Measurements from ENCODE around the gene EIF3CL. TPM values are rescaled to one million over a fixed set of nuclear protein-coding genes. Genes with fewer than 3 reads are reported as not detected.
"Not testable (repeated sequence)": the region's sequence is repeated elsewhere in the genome, so short reads cannot be mapped to it uniquely, and the experiment has no call there.

Gene EIF3CL
- 65.2 TPM for total RNA-seq

- DNase-seq (ENCODE audit: low spot score), result not testable (repeated sequence)
Observed at GRCh38 chr16:28403220-28404072, at the start of gene EIF3CL. Gene EIF3CL (minus strand): TSS chr16:28403841. CDS start chr16:28403618, 223 bp downstream.

GRCh38 chr16:28447081-28447480 is 43.4 kb upstream of the EIF3CL start:
- DNase-seq (ENCODE audit: low spot score), result not testable (repeated sequence)

- DNase-seq (ENCODE audit: low spot score), result not testable (repeated sequence)
Observed at GRCh38 chr16:28446388-28446787, 42.7 kb upstream of the EIF3CL start.

- not testable (repeated sequence) for DNase-seq (ENCODE audit: low spot score)
Observed at GRCh38 chr16:28443943-28444342, 40.3 kb upstream of the EIF3CL start.

GRCh38 chr16:28438899-28439298 is 35.3 kb upstream of the EIF3CL start:
- DNase-seq (ENCODE audit: low spot score), result not testable (repeated sequence)

GRCh38 chr16:28435340-28435739 is 31.7 kb upstream of the EIF3CL start:
- DNase-seq (ENCODE audit: low spot score), result not testable (repeated sequence)

- DNase-seq (ENCODE audit: low spot score), result not testable (repeated sequence)
Observed at GRCh38 chr16:28426060-28426680, 22.5 kb upstream of the EIF3CL start.

GRCh38 chr16:28421071-28421750 is 17.6 kb upstream of the EIF3CL start:
- not testable (repeated sequence) for DNase-seq (ENCODE audit: low spot score)

GRCh38 chr16:28417033-28417432 is 13.4 kb upstream of the EIF3CL start:
- DNase-seq (ENCODE audit: low spot score), result not testable (repeated sequence)

GRCh38 chr16:28414530-28414929 is 10.9 kb upstream of the EIF3CL start:
- DNase-seq (ENCODE audit: low spot score), result not testable (repeated sequence)

- not testable (repeated sequence) for DNase-seq (ENCODE audit: low spot score)
Observed at GRCh38 chr16:28413585-28413984, 9.9 kb upstream of the EIF3CL start.

- not testable (repeated sequence) for DNase-seq (ENCODE audit: low spot score)
Observed at GRCh38 chr16:28392054-28392453, 11.6 kb downstream of the EIF3CL start.

GRCh38 chr16:28382177-28382867 is 21.3 kb downstream of the EIF3CL start:
- not testable (repeated sequence) for DNase-seq (ENCODE audit: low spot score)

- DNase-seq (ENCODE audit: low spot score), result not testable (repeated sequence)
Observed at GRCh38 chr16:28377822-28378221, 25.8 kb downstream of the EIF3CL start.

GRCh38 chr16:28377108-28377625 is 26.5 kb downstream of the EIF3CL start:
- not testable (repeated sequence) for DNase-seq (ENCODE audit: low spot score)

GRCh38 chr16:28375115-28375514 is 28.5 kb downstream of the EIF3CL start:
- not testable (repeated sequence) for DNase-seq (ENCODE audit: low spot score)

- not testable (repeated sequence) for DNase-seq (ENCODE audit: low spot score)
Observed at GRCh38 chr16:28374281-28374680, 29.4 kb downstream of the EIF3CL start.

- not testable (repeated sequence) for DNase-seq (ENCODE audit: low spot score)
Observed at GRCh38 chr16:28367926-28368325, 35.7 kb downstream of the EIF3CL start.

GRCh38 chr16:28364268-28365173 is 39.1 kb downstream of the EIF3CL start:
- not testable (repeated sequence) for DNase-seq (ENCODE audit: low spot score)

GRCh38 chr16:28363408-28363807 is 40.2 kb downstream of the EIF3CL start, which contains the start of gene NPIPB6:
Gene NPIPB6 (minus strand): TSS chr16:28363508. CDS start chr16:28362822, 686 bp downstream.
- not testable (repeated sequence) for DNase-seq (ENCODE audit: low spot score)

All from mucosa of gallbladder (tissue), 1 donor.